ENCODE results near the gene JMJD6. TPM values are rescaled to one million over a fixed set of nuclear protein-coding genes. Genes with fewer than 3 reads are reported as not detected.

Gene JMJD6
- total and polyA plus RNA-seq, 2 of the 8 experiments (the other 6 are each of a cell fraction or from before 2014, with no cell fraction given) = 8.6 to 18.6 TPM

DNA sequence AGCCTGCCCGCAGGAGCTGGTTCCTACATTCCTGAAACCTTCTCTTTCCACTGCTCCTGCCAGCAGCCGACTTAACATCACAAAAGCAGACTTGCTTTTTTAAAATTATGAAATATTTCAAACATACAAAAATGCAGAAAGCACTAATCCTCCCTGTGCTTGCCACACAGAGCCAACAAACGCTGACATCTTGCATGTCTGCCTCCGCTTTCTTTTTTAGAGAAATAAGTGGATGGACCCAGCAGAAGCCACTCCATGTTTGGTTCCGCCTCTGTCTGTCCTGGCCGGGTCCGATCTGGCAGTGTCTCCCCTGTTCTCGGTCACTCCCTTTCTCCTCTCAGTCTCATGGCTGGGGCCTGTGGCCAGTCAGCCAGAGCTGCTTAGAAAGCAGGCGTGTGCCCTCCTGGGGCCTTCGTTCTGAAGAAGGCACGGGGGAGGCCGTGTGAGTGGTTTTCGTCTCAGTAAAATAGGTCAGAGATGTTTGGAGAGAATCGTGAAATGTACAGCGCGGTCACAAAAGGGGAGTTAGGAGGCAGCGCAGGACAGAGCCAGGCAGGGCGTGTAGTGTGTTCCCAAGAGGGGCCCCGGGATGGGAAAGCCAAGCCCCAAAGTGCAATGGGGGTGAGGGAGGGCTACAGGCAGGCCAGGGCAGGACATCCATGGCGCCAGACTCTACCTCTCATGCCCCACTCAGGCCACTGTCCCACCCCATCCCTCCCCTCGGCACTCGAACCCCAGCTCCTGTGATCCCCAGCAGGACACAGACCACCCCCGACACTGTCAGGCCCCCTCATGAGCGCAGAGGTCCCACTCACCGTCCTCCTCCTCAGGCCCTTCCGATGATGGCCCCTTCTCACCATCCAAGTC, 38.9 kb downstream of the JMJD6 start:
- Histone ChIP-seq H3K27ac (ENCODE audit: low read depth, low read length) (no peak overlapping the region), H2BK12ac (ENCODE audit: low read depth, low read length) (no peak overlapping the region), H3K23me2 (ENCODE audit: low read depth, low read length) (no peaks in the 10 kb centered on the region), H3K4me3 (ENCODE audit: extremely low read depth in 1 of 4, insufficient read depth in 2 of 4, low read depth in 3 of 4, low read length in 4 of 4) (no peak overlapping the region), H3K79me1 (ENCODE audit: low read depth, low read length) (no peaks in the 10 kb centered on the region), H2AK5ac (ENCODE audit: low read depth, low read length) (no peak overlapping the region), H3K4me1 (replicated peaks in 1 of 4; ENCODE audit: control insufficient read depth in 3 of 4, insufficient read depth in 4 of 4, low read length in 3 of 4) (peaks cover 0 to 24% (median 12%) of the 10 kb centered on the region in 4 experiments; a peak in 6 of 7 replicates), H3K4me2 (ENCODE audit: insufficient read depth in 1 of 2, low read depth in 2 of 2, low read length in 2 of 2) (no peak overlapping the region), H3K79me2 (ENCODE audit: control insufficient read depth in 1 of 2, insufficient read depth in 2 of 2, low read length in 2 of 2) (no peaks in the 10 kb centered on the region), H2BK20ac (ENCODE audit: low read length) (no peak overlapping the region), H4K5ac (ENCODE audit: insufficient read length, low read depth, low read length) (no peak overlapping the region), H3K56ac (replicated peaks; ENCODE audit: insufficient read length, low read depth, low read length) (no peak overlapping the region), H4K20me1 (replicated peaks in 1 of 2; ENCODE audit: control insufficient read depth in 1 of 2, insufficient read depth in 2 of 2, low read length in 2 of 2) (peaks cover 0 to 2% of the 10 kb centered on the region in 2 experiments), H2BK15ac (ENCODE audit: low read length) (no peak overlapping the region), H2BK5ac (ENCODE audit: low read depth, low read length) (no peak overlapping the region), H3K27me3 (replicated peaks in 1 of 4; ENCODE audit: control insufficient read depth in 3 of 4, extremely low read depth in 1 of 4, insufficient read depth in 3 of 4, low read length in 3 of 4) (no peaks in the 10 kb centered on the region; a peak in 1 of 7 replicates), H3K18ac (ENCODE audit: extremely low read depth, low read length) (no peak overlapping the region), H3K9ac (replicated peaks in 1 of 4; ENCODE audit: extremely low read depth in 1 of 4, low read depth in 3 of 4, low read length in 3 of 4) (no peak overlapping the region), H4K91ac (replicated peaks; ENCODE audit: insufficient read length, low read length) (no peak overlapping the region), H3K23ac (ENCODE audit: insufficient read length) (no peak overlapping the region), H2BK120ac (replicated peaks; ENCODE audit: low read depth, low read length) (no peak overlapping the region), H3K14ac (ENCODE audit: insufficient read length) (no peak overlapping the region), H3K36me3 (ENCODE audit: control insufficient read depth in 2 of 4, insufficient read depth in 4 of 4, low read length in 3 of 4) (no peaks in the 10 kb centered on the region), H3K4ac (replicated peaks; ENCODE audit: insufficient read length, low read depth, low read length) (no peak overlapping the region), H3K9me3 (ENCODE audit: insufficient read depth in 2 of 2, low read depth in 1 of 2, low read length in 1 of 2) (no peaks in the 10 kb centered on the region), H2AFZ (ENCODE audit: low read length) (no peak overlapping the region), H4K8ac (ENCODE audit: extremely low read depth, insufficient read depth, low read length) (no peak overlapping the region)
- DNase-seq (ENCODE audit: low read depth in 1 of 2, low spot score in 2 of 2) (no peak), FAIRE-seq (no peak)
- CTCF ChIA-PET (ENCODE audit: partially characterized antibody) = interaction anchor here (1.0 to 13.1 kb wide), 7 partner anchors 14 to 104 kb away, joined by 3 to 155 read pairs (median 4); partner anchors contain the start of genes JMJD6, METTL23 and MXRA7
- POLR2A ChIA-PET (ENCODE audit: partially characterized antibody) = interaction anchor here (1.1 to 2.7 kb wide), 3 partner anchors 16 to 21 kb away, joined by 3 to 12 read pairs (median 3); no protein-coding TSS in a partner anchor
- WGBS, 2 experiments (ENCODE audit: extremely low coverage in 1 of 2, insufficient coverage in 1 of 2, insufficient read length in 1 of 2, insufficient replicate concordance in 2 of 2, low coverage in 1 of 2, low lambda C conversion rate in 2 of 2, missing lambda C conversion rate in 1 of 2) = 83% methylated on average over 24 of the region's 26 CpGs; no CpG with 5 or more reads in 1 of the 2 experiments
- TF ChIP-seq, protein P1, sequence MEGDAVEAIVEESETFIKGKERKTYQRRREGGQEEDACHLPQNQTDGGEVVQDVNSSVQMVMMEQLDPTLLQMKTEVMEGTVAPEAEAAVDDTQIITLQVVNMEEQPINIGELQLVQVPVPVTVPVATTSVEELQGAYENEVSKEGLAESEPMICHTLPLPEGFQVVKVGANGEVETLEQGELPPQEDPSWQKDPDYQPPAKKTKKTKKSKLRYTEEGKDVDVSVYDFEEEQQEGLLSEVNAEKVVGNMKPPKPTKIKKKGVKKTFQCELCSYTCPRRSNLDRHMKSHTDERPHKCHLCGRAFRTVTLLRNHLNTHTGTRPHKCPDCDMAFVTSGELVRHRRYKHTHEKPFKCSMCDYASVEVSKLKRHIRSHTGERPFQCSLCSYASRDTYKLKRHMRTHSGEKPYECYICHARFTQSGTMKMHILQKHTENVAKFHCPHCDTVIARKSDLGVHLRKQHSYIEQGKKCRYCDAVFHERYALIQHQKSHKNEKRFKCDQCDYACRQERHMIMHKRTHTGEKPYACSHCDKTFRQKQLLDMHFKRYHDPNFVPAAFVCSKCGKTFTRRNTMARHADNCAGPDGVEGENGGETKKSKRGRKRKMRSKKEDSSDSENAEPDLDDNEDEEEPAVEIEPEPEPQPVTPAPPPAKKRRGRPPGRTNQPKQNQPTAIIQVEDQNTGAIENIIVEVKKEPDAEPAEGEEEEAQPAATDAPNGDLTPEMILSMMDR (IDR thresholded peaks at IDR 0.05; ENCODE audit: control extremely low read depth in 1 of 3, insufficient read depth in 1 of 3, low read depth in 1 of 3, low read length in 3 of 3) = no peak
- TF ChIP-seq MAX (IDR thresholded peaks at IDR 0.05) = no peak
- TF ChIP-seq GABPA (IDR thresholded peaks at IDR 0.05; ENCODE audit: borderline replicate concordance, insufficient read depth, low read length) = no peak
- no peak for TF ChIP-seq MAFK (IDR thresholded peaks at IDR 0.05; ENCODE audit: low read depth, low read length)
- TF ChIP-seq, protein P2, sequence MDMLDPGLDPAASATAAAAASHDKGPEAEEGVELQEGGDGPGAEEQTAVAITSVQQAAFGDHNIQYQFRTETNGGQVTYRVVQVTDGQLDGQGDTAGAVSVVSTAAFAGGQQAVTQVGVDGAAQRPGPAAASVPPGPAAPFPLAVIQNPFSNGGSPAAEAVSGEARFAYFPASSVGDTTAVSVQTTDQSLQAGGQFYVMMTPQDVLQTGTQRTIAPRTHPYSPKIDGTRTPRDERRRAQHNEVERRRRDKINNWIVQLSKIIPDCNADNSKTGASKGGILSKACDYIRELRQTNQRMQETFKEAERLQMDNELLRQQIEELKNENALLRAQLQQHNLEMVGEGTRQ (IDR thresholded peaks at IDR 0.05; ENCODE audit: low read length) = no peak
- no peak for TF ChIP-seq EGR1 (IDR thresholded peaks at IDR 0.05; ENCODE audit: borderline replicate concordance, low read depth, low read length)
- no peak for TF ChIP-seq JUND (IDR thresholded peaks at IDR 0.05; ENCODE audit: low read length)
- no peak for TF ChIP-seq SRF (IDR thresholded peaks at IDR 0.05; ENCODE audit: low read depth, low read length)

Data from H1 (cell line).